ENCODE data around the gene COL2A1.

Gene COL2A1

GRCh38 chr12:48015954-48016353, 11.7 kb upstream of the COL2A1 start:
- DNase-seq (ENCODE audit: low read depth in 2 of 2, low spot score in 1 of 2): no peak

- no peak for DNase-seq (ENCODE audit: low read depth in 2 of 2, low spot score in 1 of 2)
These were observed 10.9 kb upstream of the COL2A1 start for GRCh38 chr12:48015129-48015528.

GRCh38 chr12:48013287-48013686, 9.0 kb upstream of the COL2A1 start:
- no peak for DNase-seq (ENCODE audit: low read depth in 2 of 2, low spot score in 1 of 2)

- DNase-seq (ENCODE audit: low read depth in 2 of 2, low spot score in 1 of 2): no peak
These were observed 7.8 kb upstream of the COL2A1 start for GRCh38 chr12:48012070-48012469.

- DNase-seq (ENCODE audit: low read depth in 2 of 2, low spot score in 1 of 2): no peak
These were observed 6.2 kb upstream of the COL2A1 start for GRCh38 chr12:48010366-48010970.

GRCh38 chr12:48009471-48009870, 5.2 kb upstream of the COL2A1 start:
- no peak for DNase-seq (ENCODE audit: low read depth in 2 of 2, low spot score in 1 of 2)

- DNase-seq (ENCODE audit: low read depth in 2 of 2, low spot score in 1 of 2): no peak
These were observed 4.7 kb upstream of the COL2A1 start for GRCh38 chr12:48008950-48009349.

GRCh38 chr12:48008349-48008748, 4.1 kb upstream of the COL2A1 start:
- DNase-seq (ENCODE audit: low read depth in 2 of 2, low spot score in 1 of 2): no peak

GRCh38 chr12:48007206-48007605, 2.9 kb upstream of the COL2A1 start:
- no peak for DNase-seq (ENCODE audit: low read depth in 2 of 2, low spot score in 1 of 2)

GRCh38 chr12:48005750-48006021, 1.4 kb upstream of the COL2A1 start:
- DNase-seq (ENCODE audit: low read depth in 2 of 2, low spot score in 1 of 2): no peak

GRCh38 chr12:48005001-48005749, 899 bp upstream of the COL2A1 start:
- DNase-seq (ENCODE audit: low read depth in 2 of 2, low spot score in 1 of 2): no peak

- no peak for DNase-seq (ENCODE audit: low read depth in 2 of 2, low spot score in 1 of 2)
These were observed 837 bp downstream of the COL2A1 start for GRCh38 chr12:48003226-48004052.

GRCh38 chr12:48002773-48003218, 1.5 kb downstream of the COL2A1 start:
- DNase-seq (ENCODE audit: low read depth in 2 of 2, low spot score in 1 of 2): no peak

- no peak for DNase-seq (ENCODE audit: low read depth in 2 of 2, low spot score in 1 of 2)
These were observed 1.9 kb downstream of the COL2A1 start for GRCh38 chr12:48002414-48002730.

GRCh38 chr12:48001505-48002413, 2.5 kb downstream of the COL2A1 start:
- no peak for DNase-seq (ENCODE audit: low read depth in 2 of 2, low spot score in 1 of 2)

GRCh38 chr12:48000878-48001504, 3.3 kb downstream of the COL2A1 start:
- no peak for DNase-seq (ENCODE audit: low read depth in 2 of 2, low spot score in 1 of 2)

- no peak for DNase-seq (ENCODE audit: low read depth in 2 of 2, low spot score in 1 of 2)
These were observed 4.5 kb downstream of the COL2A1 start for GRCh38 chr12:47999816-48000215.

- DNase-seq (ENCODE audit: low read depth in 2 of 2, low spot score in 1 of 2): no peak
These were observed 7.0 kb downstream of the COL2A1 start for GRCh38 chr12:47997321-47997720.

- DNase-seq (ENCODE audit: low read depth in 2 of 2, low spot score in 1 of 2): no peak
These were observed 8.3 kb downstream of the COL2A1 start for GRCh38 chr12:47995981-47996401.

GRCh38 chr12:47993491-47993890, 10.8 kb downstream of the COL2A1 start:
- DNase-seq (ENCODE audit: low read depth in 2 of 2, low spot score in 1 of 2): no peak

- no peak for DNase-seq (ENCODE audit: low read depth in 2 of 2, low spot score in 1 of 2)
These were observed 11.5 kb downstream of the COL2A1 start for GRCh38 chr12:47992776-47993175.
